Right ventricle myocardium inferior (tissue), 1 donor: ENCODE results near the gene KLF13. TPM values are rescaled to one million over a fixed set of nuclear protein-coding genes. Genes with fewer than 3 reads are reported as not detected.

ENCODE experiments used
- ATAC-seq: fragments of 200-7000 bp; cut with Tn5 transposase; one replicate; pipeline ENCODE4 v1.9.1; 2020; ENCODE audit warnings: mild to moderate bottlenecking, moderate library complexity
- DNase-seq: peaks from one replicate; pipeline ENCODE4 v3.0.0; 2021; ENCODE audit errors: missing footprints
- intact Hi-C: fragments of 100-400 bp; cut with DNase I; formaldehyde crosslinking; loops from one replicate; pipeline ENCODE4 v1.11.0; 2022
- total RNA-seq: library from RNA; stranded (reverse); fragmentation: NEBNext Ultra II Directional; extraction: Animal tissue kit (Norgen Biotek cat#: 25700); gene quantifications from one replicate; pipeline ENCODE4 v1.2.1, GENCODE V29; 2021
- donor health status: DM: no; HTN: yes; CAD: no; lungs with severe emphysema.

The KLF13 gene
- total RNA-seq, 1 donor from 2014 or later: 63.4 TPM

DNA sequence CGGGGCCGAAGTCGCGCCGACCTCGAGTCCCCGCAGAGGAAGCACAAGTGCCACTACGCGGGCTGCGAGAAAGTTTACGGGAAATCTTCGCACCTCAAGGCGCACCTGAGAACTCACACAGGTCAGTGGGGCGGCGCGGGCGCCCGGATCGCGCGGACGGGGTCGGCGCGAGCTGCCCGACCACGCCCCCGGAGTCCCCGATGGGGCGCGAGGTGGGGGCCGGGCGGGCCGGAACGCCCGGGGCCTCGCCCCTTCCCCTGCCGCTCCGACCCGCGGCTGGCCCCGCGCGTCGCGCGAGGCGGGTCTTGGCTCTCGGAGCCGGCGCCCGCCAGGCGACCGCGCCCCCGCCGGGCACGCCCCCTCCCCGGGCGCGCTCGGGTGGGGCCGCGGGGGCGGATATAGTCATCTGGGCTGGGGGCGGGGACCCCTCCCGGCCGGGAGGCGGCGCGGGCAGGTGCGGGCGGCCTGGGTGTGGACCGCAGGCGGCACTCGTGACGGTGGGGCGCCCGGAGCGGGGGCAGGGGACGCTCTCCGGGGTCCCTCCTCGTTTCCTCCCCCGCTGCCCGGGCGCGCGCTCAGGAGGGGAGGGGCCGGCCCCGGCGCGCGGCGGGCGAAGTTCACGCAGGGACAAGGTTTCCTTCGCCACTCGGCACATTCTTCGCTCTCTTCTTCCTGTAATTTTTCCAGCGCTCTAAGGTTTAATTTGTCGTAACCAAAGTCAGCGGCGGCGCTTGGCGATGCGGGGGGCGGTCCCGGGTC, 1.2 kb downstream of the KLF13 start:
- intact Hi-C loops: loop anchor here (2.0 kb wide), 2 partner anchors 25 to 69 kb away; no protein-coding TSS in a partner anchor
- ATAC-seq (peak; percentile 6), DNase-seq (peak; percentile 85)

DNA sequence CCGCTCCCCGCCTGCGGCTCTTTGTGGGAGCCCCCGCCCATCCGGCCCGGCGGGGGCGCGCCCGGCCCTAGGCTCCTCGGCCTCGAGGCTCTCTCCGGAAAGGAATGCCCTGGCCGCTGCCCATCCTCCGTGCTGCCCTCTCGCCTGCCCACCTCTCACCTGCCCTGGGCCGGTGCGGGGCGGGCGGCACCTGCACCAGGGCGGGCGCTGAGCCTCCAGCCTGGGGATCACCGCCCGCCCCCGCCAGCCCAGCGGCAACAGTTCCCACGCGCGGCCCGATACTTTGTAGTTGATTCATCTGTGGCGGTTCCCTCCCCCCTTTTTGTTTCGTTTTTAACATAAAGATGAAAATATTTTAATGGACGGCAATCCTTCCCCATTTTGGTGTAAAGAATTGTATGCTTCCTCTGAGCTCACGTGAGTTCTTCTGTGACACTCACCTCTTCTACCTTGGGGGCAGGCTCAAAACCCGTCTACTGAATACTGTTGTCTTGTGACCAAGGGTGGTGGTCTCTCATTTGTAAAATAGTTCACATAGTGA, 1.9 kb downstream of the KLF13 start:
- intact Hi-C loops: loop anchor here (2.0 kb wide), 1 partner anchor 24 kb away; no protein-coding TSS in a partner anchor
- DNase-seq (no peak), ATAC-seq (no peak)

DNA sequence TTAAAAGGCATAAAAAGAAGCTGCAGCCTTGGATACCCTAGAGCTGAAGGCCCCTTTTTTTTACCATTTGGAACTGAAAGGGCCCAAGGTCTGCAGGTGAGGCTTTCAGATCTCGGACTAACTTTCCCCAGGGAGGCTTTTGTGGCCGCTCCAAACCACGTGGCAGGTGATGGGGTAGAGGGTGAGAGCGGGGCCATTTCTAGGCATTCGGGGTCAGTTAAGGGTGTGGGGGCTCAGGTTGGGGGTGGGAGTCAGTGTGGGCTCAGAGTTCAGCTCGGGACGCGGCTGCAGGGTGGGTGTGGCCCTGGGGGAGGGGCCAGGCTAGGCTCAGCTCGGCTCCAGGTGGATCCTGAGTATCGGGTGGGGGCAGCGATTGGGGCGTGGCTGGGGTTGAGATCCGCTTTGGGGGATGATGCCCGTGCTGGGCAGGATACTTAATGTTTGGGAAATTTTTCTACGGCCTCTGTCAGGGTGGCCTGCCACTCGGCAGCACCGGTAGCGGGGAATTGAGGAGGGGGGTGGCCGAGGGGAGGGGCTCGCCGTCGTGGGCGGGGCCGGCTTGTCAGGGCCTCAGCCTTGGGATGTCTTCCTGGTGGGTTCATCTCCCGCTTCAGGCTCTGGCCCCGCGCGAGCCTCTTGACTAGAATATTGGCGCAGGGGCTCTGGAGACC, 2.5 kb downstream of the KLF13 start:
- DNase-seq: no peak
- ATAC-seq: no peak
- intact Hi-C loops: loop anchor here (2.0 kb wide), 1 partner anchor 24 kb away; no protein-coding TSS in a partner anchor

DNA sequence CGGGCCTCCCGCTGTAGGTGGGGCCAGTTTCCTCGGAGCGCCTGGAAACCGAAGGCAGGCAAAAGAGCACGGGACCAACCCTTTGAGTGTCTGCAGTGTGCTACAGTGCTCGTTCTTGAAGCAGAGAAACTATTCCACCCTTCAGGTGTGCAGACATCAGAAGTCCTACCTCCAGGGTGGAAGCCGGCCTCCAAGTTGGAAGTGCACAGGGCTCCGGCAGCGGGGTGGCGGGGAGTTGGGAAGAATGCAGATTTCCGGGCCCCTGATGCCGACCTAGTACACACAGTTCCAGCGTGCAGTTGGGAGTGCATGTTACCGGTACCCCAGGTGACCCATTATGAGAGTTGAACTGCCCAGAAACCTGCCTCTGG, 3.0 kb downstream of the KLF13 start:
- DNase-seq (no peak), ATAC-seq (no peak)
- intact Hi-C loops: loop anchor here (2.0 kb wide), 1 partner anchor 23 kb away; no protein-coding TSS in a partner anchor

GRCh38 chr15:31330111-31330785, 3.6 kb downstream of the KLF13 start:
- intact Hi-C loops: no loop called here
- ATAC-seq (no peak), DNase-seq (no peak)

DNA sequence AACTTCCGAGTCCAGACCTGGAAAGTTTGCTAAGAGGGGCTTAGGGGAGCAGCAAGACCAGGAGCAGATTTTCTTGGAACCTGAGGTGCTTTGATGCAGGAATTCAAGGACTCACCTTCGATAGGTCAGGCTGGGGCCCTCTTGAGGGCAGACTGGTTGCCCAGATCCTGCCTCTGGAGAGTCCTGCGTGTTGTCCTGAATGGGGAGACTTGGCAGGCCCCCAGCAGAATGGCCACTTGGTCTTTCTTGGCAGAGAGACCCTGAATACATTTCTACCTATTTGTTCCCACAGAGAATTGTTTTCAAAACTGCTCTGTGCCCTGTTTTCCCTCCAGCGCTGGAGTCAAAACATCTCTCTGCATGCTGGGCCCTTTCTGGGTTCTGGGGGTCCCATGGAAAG, 4.2 kb downstream of the KLF13 start:
- DNase-seq (no peak), ATAC-seq (no peak)
- intact Hi-C loops: no loop called here

- ATAC-seq: no peak
- no peak for DNase-seq
- intact Hi-C loops: no loop called here
Observed at GRCh38 chr15:31331389-31331788, 4.8 kb downstream of the KLF13 start.

DNA sequence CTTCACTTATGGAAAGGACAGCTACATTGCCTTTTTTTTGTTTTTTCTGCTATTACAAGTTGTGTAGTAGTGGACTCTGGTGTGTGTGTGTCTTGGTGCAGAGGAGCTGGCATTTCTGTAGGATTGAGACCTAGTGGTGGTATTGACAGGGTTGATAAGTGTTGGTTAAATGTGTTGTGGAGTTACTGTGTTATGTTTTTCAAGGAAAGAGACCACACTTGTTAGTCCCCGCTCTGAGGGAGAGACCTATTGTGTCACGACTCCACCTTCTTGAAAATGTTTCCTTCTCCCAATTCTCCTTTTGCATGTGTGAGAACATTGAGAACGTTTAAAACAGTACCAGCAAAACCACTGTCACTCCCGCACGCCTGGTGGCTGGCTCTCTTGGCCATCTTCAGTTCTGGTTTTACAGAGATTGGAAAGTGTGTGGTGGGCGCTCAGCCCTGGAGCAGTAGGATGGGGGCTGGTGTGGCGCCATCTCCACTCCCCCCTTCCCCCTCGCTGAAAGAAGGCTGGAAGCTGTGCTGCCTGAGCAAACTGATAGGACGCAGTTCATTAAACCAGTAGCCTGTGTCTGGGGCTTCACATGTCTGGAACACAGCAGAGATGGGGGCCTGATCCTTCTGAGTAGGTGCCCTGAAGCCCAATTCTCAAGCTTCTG, 5.5 kb downstream of the KLF13 start:
- intact Hi-C loops: no loop called here
- no peak for ATAC-seq
- no peak for DNase-seq

GRCh38 chr15:31332681-31333071, 6.0 kb downstream of the KLF13 start:
- intact Hi-C loops: no loop called here
- ATAC-seq (no peak), DNase-seq (no peak)

GRCh38 chr15:31333119-31333518, 6.5 kb downstream of the KLF13 start:
- intact Hi-C loops: no loop called here
- ATAC-seq: no peak
- no peak for DNase-seq

GRCh38 chr15:31333820-31334219, 7.2 kb downstream of the KLF13 start:
- DNase-seq (no peak), ATAC-seq (no peak)
- intact Hi-C loops: loop anchor here (2.0 kb wide), 1 partner anchor 17 kb away; no protein-coding TSS in a partner anchor

GRCh38 chr15:31335989-31336592, 9.5 kb downstream of the KLF13 start:
- intact Hi-C loops: loop anchor here (2.0 kb wide), 1 partner anchor 15 kb away; no protein-coding TSS in a partner anchor
- ATAC-seq (no peak), DNase-seq (no peak)

DNA sequence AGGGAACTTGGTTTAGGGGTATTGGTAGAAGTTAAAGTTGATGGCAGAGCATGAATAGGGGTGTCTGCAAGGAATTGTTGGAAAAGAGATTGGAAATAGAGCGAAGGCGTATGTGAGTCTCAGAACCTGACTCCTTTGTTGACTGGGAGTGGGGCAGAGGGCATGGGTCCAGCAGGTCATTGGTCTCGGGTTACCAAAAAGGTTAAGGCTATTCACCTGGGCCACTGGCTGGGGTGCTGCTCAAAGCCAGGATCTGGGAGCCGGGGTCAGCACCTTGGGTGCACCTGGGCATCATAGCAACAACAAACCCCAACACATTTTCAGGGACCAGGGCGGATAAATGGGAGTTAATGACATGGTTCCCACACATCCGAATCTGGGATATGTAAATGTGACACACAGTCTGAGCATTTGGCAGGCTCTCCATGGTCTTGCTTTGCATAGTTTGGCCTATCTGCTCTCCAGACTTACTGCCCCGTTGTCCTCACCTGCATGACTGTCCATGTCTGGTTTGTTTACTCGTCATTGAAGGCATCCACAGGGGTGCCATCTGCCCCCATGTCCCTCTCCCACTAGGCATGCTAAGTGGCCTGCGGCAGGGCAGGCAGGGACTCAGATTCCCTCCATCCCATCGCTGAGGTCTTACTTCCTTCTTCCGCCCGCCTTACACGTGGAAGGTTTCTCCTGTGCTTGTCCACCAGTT, 10.1 kb downstream of the KLF13 start:
- intact Hi-C loops: no loop called here

GRCh38 chr15:31337352-31338031, 10.9 kb downstream of the KLF13 start:
- no peak for DNase-seq
- intact Hi-C loops: no loop called here
- no peak for ATAC-seq

More for the DNA sequence above, 10.1 kb downstream of the KLF13 start:
- DNase-seq (no peak), ATAC-seq (no peak)

- DNase-seq: peak; percentile 70
- intact Hi-C loops: no loop called here
- ATAC-seq: peak; percentile 33
Observed at GRCh38 chr15:31338318-31338878, 11.8 kb downstream of the KLF13 start.

DNA sequence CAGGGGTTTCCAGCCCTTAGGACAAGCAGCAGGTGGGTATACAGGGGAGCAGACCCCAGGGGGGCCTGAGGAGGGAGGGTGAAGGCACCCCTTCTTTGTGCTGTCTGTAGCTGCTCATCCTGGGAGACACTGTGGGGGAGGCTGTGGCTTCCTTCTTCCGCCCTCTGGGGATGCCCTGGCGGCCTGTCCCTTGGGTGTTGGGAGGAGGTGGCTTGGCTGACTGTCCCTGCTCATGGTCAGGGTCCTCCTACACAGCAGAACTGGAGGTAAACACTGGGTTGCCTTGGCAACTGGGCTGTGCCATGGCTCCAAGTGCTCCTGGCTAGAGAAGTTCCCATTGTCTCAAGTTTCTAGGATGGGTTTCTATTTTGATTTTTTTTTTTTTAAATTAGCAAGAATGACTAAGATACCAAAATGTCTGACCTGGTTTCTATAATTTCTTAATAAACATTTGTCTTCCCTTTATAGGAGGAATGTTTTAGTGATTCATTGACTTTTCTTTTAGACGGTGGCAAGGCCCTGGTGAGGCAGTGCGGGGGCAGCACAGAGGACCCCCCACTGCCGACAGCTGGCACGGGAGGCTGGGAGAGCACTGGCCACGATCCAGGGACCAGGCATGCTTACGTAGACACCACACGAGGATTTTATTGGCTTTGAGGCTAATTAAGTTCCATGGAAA, 12.4 kb downstream of the KLF13 start:
- peak; percentile 88 for DNase-seq
- intact Hi-C loops: no loop called here
- ATAC-seq: peak; percentile 65

DNA sequence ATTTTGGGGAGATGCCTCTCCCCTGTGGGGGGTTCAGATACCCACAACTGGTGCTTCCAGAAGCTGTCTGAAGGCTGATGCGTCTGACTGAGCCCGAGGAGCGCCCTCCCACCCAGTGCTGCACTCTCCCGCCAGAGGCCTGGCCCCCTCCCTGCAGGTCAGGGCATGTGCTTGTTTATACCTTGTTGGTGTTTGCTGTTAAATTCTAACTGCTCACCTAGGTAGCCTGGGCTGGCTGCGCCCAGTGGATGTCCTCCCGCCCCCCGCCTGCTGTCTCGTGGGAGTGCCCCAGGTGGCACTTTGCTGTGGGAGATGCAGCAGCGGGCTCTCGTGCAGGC, 12.9 kb downstream of the KLF13 start:
- intact Hi-C loops: no loop called here
- ATAC-seq (no peak), DNase-seq (peak; percentile 50)
